Natural killer cell (primary cell): ENCODE measurements around the gene DACH1. TPM values are rescaled to one million over a fixed set of nuclear protein-coding genes. Genes with fewer than 3 reads are reported as not detected.

Source experiments
- ATAC-seq, 3 donors: fragments of 150-1000 bp in 2 of 3; fragments of 200-7000 bp in 1 of 3; cut with Tn5 transposase; 1 replicate in 1 of 3; 2 replicates in 2 of 3; pipeline ENCODE4 v1.10.0; 2021; ENCODE audit warnings: mild to moderate bottlenecking in 2 of 3, moderate library complexity in 2 of 3
- DNase-seq, 2 donors: peaks; one replicate each; pipeline versions ENCODE4 v3.0.0 to v3.0.0-alpha.2; 2013 to 2021; ENCODE audit warnings: mixed read lengths in 1 of 2
- H3K27ac ChIP-seq: one replicate; pipeline ENCODE4 v1.5.1; 2013; ENCODE audit warnings: mild to moderate bottlenecking, low read length
- H3K27me3 ChIP-seq: one replicate; pipeline ENCODE4 v1.6.1; 2013; ENCODE audit warnings: low read length; ENCODE audit not compliant: control insufficient read depth, insufficient read depth
- H3K36me3 ChIP-seq: one replicate; pipeline ENCODE4 v1.6.1; 2013; ENCODE audit warnings: low read length; ENCODE audit not compliant: control insufficient read depth, insufficient read depth
- H3K4me1 ChIP-seq: one replicate; pipeline ENCODE4 v1.6.1; 2013; ENCODE audit warnings: low read length; ENCODE audit not compliant: control insufficient read depth, insufficient read depth
- H3K4me3 ChIP-seq: one replicate; pipeline ENCODE4 v1.5.1; 2013; ENCODE audit warnings: low read length
- H3K9me3 ChIP-seq: one replicate; pipeline ENCODE4 v1.6.1; 2013; ENCODE audit warnings: low read length; ENCODE audit not compliant: control insufficient read depth, insufficient read depth
- H3K27ac Mint-ChIP-seq, 2 donors: one replicate each; pipeline ENCODE4 v1.8.0; 2022; ENCODE audit warnings: mild to moderate bottlenecking in 2 of 2, mixed read lengths in 2 of 2, moderate library complexity in 1 of 2
- H3K27me3 Mint-ChIP-seq, 2 donors: one replicate each; pipeline ENCODE4 v1.8.0; 2022; ENCODE audit warnings: low read depth in 2 of 2, mixed read lengths in 2 of 2
- H3K36me3 Mint-ChIP-seq: one replicate; pipeline ENCODE4 v1.8.0; 2022; ENCODE audit warnings: mixed read lengths
- H3K4me1 Mint-ChIP-seq, 2 donors: one replicate each; pipeline ENCODE4 v1.8.0; 2022; ENCODE audit warnings: mixed read lengths in 2 of 2
- H3K4me3 Mint-ChIP-seq: one replicate; pipeline ENCODE4 v1.8.0; 2022; ENCODE audit warnings: mild to moderate bottlenecking, moderate library complexity, mixed read lengths
- H3K9me3 Mint-ChIP-seq, 2 donors: one replicate each; pipeline ENCODE4 v1.8.0; 2022; ENCODE audit warnings: mixed read lengths in 2 of 2
- WGBS: methylation state at CpG from one replicate; pipeline ENCODE4 v1.1.7; 2013; ENCODE audit warnings: missing lambda C conversion rate; ENCODE audit not compliant: insufficient coverage; 5-methylcytosine and 5-hydroxymethylcytosine counted together
- intact Hi-C: fragments of 100-400 bp; cut with micrococcal nuclease; formaldehyde crosslinking; loops from one replicate; pipeline ENCODE4 v1.14.2; 2022
- total RNA-seq, 4 donors: library from RNA; stranded (reverse); fragments of 120-200 nt in 1 of 4; gene quantifications; one replicate each; pipeline versions ENCODE4 v1.2.3 to v1.2.4, GENCODE V29; 2013 to 2022
- TF ChIP-seq, protein P1 (sequence below): fragments of 200-600 bp; IDR thresholded peaks from one replicate; pipeline ENCODE4 v1.8.0; 2022; ENCODE audit warnings: antibody characterized with exemption

Gene DACH1
- total RNA-seq, 3 donors from 2014 or later (not counting 1 experiment from before 2014, with no cell fraction given) = 0.29 to 2.3 (median 0.49) TPM

DNA sequence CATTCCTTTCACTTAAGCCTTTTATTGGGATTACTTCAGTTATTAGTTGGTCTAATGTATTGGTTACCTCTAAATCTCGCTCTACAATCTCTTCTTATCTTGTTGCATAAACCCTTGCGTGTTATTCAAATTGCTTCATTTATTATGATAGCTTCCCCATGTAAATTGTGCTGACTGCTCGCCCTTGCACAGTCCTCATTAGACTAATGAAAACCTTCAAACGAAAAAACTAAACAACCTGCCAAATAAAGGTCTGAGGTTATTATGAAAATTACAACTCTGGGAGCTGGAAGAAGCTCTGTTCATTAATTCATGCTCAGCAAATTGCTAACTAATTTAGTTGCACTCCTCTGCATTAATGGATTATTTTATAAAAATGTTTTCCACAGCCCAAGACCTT is 320.1 kb downstream of the DACH1 start:
- Histone ChIP-seq H3K4me1 (no peaks in the 10 kb centered on the region), H3K9me3 (peaks cover 3% of the 10 kb centered on the region), H3K27me3 (no peaks in the 10 kb centered on the region), H3K27ac (no peak overlapping the region), H3K36me3 (no peaks in the 10 kb centered on the region), H3K4me3 (no peak overlapping the region)
- DNase-seq (no peak), ATAC-seq (no peak)
- Mint-ChIP-seq H3K9me3 (peaks cover 2 to 3% of the 10 kb centered on the region in 2 donors), H3K4me3 (no peak overlapping the region), H3K27me3 (no peaks in the 10 kb centered on the region), H3K4me1 (no peaks in the 10 kb centered on the region), H3K36me3 (no peaks in the 10 kb centered on the region), H3K27ac (no peak overlapping the region)
- intact Hi-C loops = no loop called here
- TF ChIP-seq, protein P1, sequence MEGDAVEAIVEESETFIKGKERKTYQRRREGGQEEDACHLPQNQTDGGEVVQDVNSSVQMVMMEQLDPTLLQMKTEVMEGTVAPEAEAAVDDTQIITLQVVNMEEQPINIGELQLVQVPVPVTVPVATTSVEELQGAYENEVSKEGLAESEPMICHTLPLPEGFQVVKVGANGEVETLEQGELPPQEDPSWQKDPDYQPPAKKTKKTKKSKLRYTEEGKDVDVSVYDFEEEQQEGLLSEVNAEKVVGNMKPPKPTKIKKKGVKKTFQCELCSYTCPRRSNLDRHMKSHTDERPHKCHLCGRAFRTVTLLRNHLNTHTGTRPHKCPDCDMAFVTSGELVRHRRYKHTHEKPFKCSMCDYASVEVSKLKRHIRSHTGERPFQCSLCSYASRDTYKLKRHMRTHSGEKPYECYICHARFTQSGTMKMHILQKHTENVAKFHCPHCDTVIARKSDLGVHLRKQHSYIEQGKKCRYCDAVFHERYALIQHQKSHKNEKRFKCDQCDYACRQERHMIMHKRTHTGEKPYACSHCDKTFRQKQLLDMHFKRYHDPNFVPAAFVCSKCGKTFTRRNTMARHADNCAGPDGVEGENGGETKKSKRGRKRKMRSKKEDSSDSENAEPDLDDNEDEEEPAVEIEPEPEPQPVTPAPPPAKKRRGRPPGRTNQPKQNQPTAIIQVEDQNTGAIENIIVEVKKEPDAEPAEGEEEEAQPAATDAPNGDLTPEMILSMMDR = no peak
- WGBS = 86% methylated on average over 2 of the region's 4 CpGs

DNA sequence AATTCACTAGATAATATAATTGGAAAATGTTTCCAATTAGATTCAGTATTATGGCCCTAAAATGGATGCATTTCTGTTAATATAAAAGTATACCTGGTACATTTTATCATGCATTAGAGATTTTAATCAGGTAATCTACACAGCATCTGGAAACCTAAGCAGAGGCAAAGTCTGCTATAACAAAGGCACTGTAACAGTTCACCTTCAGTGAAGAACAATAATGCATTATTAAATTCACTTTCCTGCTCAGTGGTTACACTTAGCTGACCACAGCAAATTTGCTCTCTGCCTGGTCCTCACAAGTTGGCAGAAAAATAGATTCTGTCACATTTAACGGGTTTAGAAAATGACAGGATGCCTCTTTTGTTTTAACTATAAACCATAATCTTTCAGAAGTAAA is 326.9 kb downstream of the DACH1 start:
- Mint-ChIP-seq H3K4me1 (no peaks in the 10 kb centered on the region), H3K27me3 (no peaks in the 10 kb centered on the region), H3K4me3 (no peak overlapping the region), H3K27ac (no peak overlapping the region), H3K9me3 (peaks cover 0 to 3% of the 10 kb centered on the region in 2 donors), H3K36me3 (no peaks in the 10 kb centered on the region)
- ATAC-seq = no peak
- no peaks in the 10 kb centered on the region for H3K4me1 ChIP-seq
- WGBS = 38% methylated on average over 1 of the region's 1 CpG
- peaks cover 3% of the 10 kb centered on the region for H3K9me3 ChIP-seq
- TF ChIP-seq, protein P1 = no peak
- intact Hi-C loops = no loop called here
- H3K27ac ChIP-seq = no peak overlapping the region
- no peaks in the 10 kb centered on the region for H3K36me3 ChIP-seq
- H3K27me3 ChIP-seq = no peaks in the 10 kb centered on the region
- no peak for DNase-seq
- H3K4me3 ChIP-seq = no peak overlapping the region

DNA sequence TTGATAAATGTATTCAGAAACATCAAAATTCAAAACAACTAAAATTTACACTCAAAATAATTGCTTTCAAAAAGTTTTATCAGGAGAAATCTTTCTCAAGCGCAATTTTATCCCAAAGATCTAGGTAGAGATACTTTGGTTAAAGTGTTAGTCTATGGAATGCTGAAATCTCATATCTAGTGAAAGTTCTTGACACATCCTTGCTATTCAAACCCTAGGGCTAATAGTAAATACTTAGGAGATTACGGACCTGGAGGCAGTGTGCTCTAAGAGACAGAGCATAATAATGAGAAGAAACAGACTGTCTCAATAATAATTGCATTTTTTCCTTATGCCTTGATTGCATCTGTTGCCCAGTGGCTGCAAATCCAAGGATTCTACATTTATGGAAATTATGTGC is 330.8 kb downstream of the DACH1 start:
- H3K9me3 Mint-ChIP-seq = peaks cover 0 to 5% of the 10 kb centered on the region in 2 donors
- WGBS = 100% methylated on average over 1 of the region's 2 CpGs

More for the DNA sequence above, 330.8 kb downstream of the DACH1 start:
- ATAC-seq = no peak
- no peak overlapping the region for H3K27ac Mint-ChIP-seq
- H3K4me1 Mint-ChIP-seq = no peaks in the 10 kb centered on the region
- H3K4me3 Mint-ChIP-seq = no peak overlapping the region
- Histone ChIP-seq H3K4me3 (no peak overlapping the region), H3K9me3 (no peaks in the 10 kb centered on the region), H3K27me3 (no peaks in the 10 kb centered on the region), H3K4me1 (no peaks in the 10 kb centered on the region), H3K36me3 (no peaks in the 10 kb centered on the region), H3K27ac (no peak overlapping the region)
- no peak for DNase-seq
- intact Hi-C loops = no loop called here
- no peaks in the 10 kb centered on the region for H3K27me3 Mint-ChIP-seq
- TF ChIP-seq, protein P1 = no peak
- H3K36me3 Mint-ChIP-seq = no peaks in the 10 kb centered on the region
